MM.1S (cell line): Measurements from ENCODE around the gene HIC1.

ENCODE experiments used
- DNase-seq: peaks from one replicate; pipeline ENCODE4 v3.0.0-alpha.2; 2015
- H2AFZ ChIP-seq: fragments of 300-600 bp; sonication (generic); 2 replicates; pipeline ENCODE4 v1.6.0; 2016; ENCODE audit warnings: antibody characterized with exemption, low read length
- H3F3A ChIP-seq: fragments of 300-600 bp; sonication (generic); 2 replicates; pipeline ENCODE4 v1.6.1; 2016; ENCODE audit warnings: mild to moderate bottlenecking, antibody characterized with exemption, low read length, moderate library complexity, mixed read lengths; ENCODE audit not compliant: insufficient read depth
- H3K27ac ChIP-seq: fragments of 300-600 bp; sonication (generic); 2 replicates; pipeline ENCODE4 v1.5.1; 2016; ENCODE audit warnings: mild to moderate bottlenecking, low read length
- H3K27me3 ChIP-seq: fragments of 300-600 bp; sonication (generic); replicated peaks from 2 replicates; pipeline ENCODE4 v1.6.0; 2016; ENCODE audit warnings: low read length; ENCODE audit not compliant: insufficient read depth
- H3K36me3 ChIP-seq: fragments of 300-600 bp; sonication (generic); replicated peaks from 2 replicates; pipeline ENCODE4 v1.6.1; 2016; ENCODE audit warnings: mild to moderate bottlenecking, low read length, mixed read lengths; ENCODE audit not compliant: insufficient read depth
- H3K4me1 ChIP-seq: fragments of 300-600 bp; sonication (generic); 2 replicates; pipeline ENCODE4 v1.6.1; 2016; ENCODE audit warnings: low read length, mixed read lengths
- H3K4me2 ChIP-seq: fragments of 300-600 bp; sonication (generic); 2 replicates; pipeline ENCODE4 v1.6.0; 2016; ENCODE audit warnings: low read depth, low read length
- H3K4me3 ChIP-seq: fragments of 300-600 bp; sonication (generic); 2 replicates; pipeline ENCODE4 v1.5.1; 2016; ENCODE audit warnings: low read length, mixed read lengths
- H3K79me2 ChIP-seq: fragments of 300-600 bp; sonication (generic); 2 replicates; pipeline ENCODE4 v1.6.1; 2016; ENCODE audit warnings: mixed run types, low read length, mixed read lengths
- H3K9ac ChIP-seq: fragments of 300-600 bp; sonication (generic); 2 replicates; pipeline ENCODE4 v1.6.1; 2016; ENCODE audit warnings: low read length, mixed read lengths
- H3K9me2 ChIP-seq: fragments of 300-600 bp; sonication (generic); replicated peaks from 2 replicates; pipeline ENCODE4 v1.6.1; 2016; ENCODE audit warnings: mild to moderate bottlenecking, low read length, mixed read lengths; ENCODE audit not compliant: insufficient read depth
- H3K9me3 ChIP-seq: fragments of 300-600 bp; sonication (generic); replicated peaks from 2 replicates; pipeline ENCODE4 v1.6.1; 2016; ENCODE audit warnings: mild to moderate bottlenecking, low read length, mixed read lengths; ENCODE audit not compliant: insufficient read depth
- H4K20me1 ChIP-seq: fragments of 300-600 bp; sonication (generic); 2 replicates; pipeline ENCODE4 v1.6.1; 2016; ENCODE audit warnings: mild to moderate bottlenecking, low read length, moderate library complexity, mixed read lengths; ENCODE audit not compliant: insufficient read depth
- EZH2 ChIP-seq: fragments of 300-600 bp; sonication (generic); optimal IDR thresholded peaks from 2 replicates; pipeline ENCODE3; 2017; ENCODE audit warnings: low read depth, mild to moderate bottlenecking, antibody characterized with exemption, low read length, mixed read lengths
- EZH2phosphoT487 ChIP-seq: fragments of 300-600 bp; sonication (generic); IDR thresholded peaks from 2 replicates; pipeline ENCODE4 v1.6.1; 2018; ENCODE audit warnings: antibody characterized with exemption, low read length
- TF ChIP-seq, protein P1 (sequence below): fragments of 300-600 bp; sonication (generic); IDR thresholded peaks from 2 replicates; pipeline ENCODE4 v1.5.1; 2016; ENCODE audit warnings: antibody characterized with exemption, low read length, mixed read lengths

HIC1 gene

DNA sequence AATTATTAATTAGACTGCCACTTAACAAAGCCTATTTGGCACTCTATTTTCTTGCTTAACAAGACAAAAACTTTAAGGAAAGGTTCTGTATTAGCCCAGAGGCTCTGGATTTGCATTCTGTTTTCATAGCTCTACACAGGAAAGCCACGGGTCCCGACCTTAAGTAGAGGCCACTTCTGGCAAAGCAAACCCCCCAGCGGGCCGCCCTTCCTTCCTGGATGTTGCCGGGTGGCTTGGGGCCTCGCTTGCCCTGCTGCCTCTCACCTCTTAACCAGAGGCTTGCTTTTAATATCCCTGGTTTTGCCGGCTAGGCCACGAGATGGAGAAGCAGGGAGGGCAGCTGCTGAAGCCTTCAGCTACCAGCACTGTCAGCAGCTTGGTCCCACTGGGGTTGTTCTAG is 34.2 kb upstream of the HIC1 start:
- H3K9me3 ChIP-seq = no peaks in the 10 kb centered on the region
- H3K27ac ChIP-seq = no peak overlapping the region
- no peaks in the 10 kb centered on the region for H3K36me3 ChIP-seq
- H3K4me2 ChIP-seq = no peak overlapping the region
- H2AFZ ChIP-seq = no peak overlapping the region
- no peaks in the 10 kb centered on the region for H4K20me1 ChIP-seq
- H3K79me2 ChIP-seq = no peaks in the 10 kb centered on the region
- H3K9me2 ChIP-seq = no peaks in the 10 kb centered on the region
- TF ChIP-seq, protein P1, sequence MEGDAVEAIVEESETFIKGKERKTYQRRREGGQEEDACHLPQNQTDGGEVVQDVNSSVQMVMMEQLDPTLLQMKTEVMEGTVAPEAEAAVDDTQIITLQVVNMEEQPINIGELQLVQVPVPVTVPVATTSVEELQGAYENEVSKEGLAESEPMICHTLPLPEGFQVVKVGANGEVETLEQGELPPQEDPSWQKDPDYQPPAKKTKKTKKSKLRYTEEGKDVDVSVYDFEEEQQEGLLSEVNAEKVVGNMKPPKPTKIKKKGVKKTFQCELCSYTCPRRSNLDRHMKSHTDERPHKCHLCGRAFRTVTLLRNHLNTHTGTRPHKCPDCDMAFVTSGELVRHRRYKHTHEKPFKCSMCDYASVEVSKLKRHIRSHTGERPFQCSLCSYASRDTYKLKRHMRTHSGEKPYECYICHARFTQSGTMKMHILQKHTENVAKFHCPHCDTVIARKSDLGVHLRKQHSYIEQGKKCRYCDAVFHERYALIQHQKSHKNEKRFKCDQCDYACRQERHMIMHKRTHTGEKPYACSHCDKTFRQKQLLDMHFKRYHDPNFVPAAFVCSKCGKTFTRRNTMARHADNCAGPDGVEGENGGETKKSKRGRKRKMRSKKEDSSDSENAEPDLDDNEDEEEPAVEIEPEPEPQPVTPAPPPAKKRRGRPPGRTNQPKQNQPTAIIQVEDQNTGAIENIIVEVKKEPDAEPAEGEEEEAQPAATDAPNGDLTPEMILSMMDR = no peak
- TF ChIP-seq EZH2 = no peak
- TF ChIP-seq EZH2phosphoT487 = no peak
- no peaks in the 10 kb centered on the region; the same call in 1 of the 2 replicates for H3F3A ChIP-seq
- H3K4me3 ChIP-seq = no peak overlapping the region
- peaks cover 15% of the 10 kb centered on the region for H3K4me1 ChIP-seq
- H3K27me3 ChIP-seq = peaks cover 91% of the 10 kb centered on the region
- no peak overlapping the region for H3K9ac ChIP-seq
- no peak for DNase-seq

DNA sequence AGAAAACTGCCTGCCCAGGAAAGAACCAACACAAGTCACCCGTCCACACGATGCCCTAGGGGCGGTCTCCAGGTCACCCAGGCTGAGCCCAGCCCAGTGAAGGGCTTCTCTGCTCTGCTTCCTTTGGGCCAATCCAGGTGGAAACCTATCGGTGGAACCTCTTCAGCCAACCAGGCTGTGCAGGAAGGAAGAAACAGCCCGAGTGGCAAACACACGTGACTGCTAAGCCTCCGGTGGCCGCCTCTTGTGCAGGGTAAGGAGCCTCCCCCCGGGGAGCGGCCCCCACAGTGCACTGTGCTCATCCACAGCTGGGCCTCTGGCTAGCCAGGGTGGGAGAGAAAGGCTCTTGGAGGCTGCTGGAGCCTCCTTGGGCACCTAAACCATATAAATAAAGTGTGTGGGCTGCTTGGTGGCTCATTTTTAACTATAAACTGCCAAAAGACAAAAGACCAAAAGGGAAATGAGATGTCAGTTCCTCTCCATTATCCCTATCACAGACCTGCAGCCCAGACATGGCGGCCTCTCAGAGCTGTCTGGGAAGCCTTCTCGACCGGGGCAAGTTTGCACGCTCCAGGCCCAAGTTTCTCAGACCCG is 32.2 kb upstream of the HIC1 start:
- H3K27me3 ChIP-seq = peaks cover 97% of the 10 kb centered on the region

DNA sequence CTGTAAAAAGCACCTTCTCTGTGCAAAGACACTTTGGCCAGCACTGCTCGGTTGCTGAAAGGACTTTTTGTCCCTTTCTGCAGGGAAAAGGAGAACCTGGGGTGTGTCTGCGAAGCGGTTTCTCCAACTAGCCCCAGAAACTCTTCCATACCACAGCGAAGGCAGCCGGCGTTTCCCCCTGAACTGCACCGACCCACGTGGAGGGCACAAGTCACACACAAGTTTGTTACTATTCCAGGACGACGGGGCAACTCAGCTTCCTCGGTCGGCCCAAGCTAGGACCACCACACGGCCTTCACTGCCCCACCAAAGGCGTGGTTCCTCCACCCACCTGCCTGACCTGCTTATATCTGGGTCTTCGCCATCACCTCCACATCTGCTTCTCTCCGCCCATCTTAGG is 31.6 kb upstream of the HIC1 start:
- no peak overlapping the region for H3K27ac ChIP-seq
- H3F3A ChIP-seq = no peaks in the 10 kb centered on the region
- H2AFZ ChIP-seq = no peak overlapping the region
- H3K4me2 ChIP-seq = no peak overlapping the region
- no peaks in the 10 kb centered on the region for H3K36me3 ChIP-seq
- no peaks in the 10 kb centered on the region for H4K20me1 ChIP-seq
- no peaks in the 10 kb centered on the region for H3K9me2 ChIP-seq
- TF ChIP-seq EZH2phosphoT487 = no peak
- no peak for TF ChIP-seq EZH2
- TF ChIP-seq, protein P1 = no peak
- peaks cover 97% of the 10 kb centered on the region for H3K27me3 ChIP-seq
- H3K9ac ChIP-seq = no peak overlapping the region
- no peaks in the 10 kb centered on the region for H3K79me2 ChIP-seq
- no peaks in the 10 kb centered on the region for H3K9me3 ChIP-seq
- H3K4me3 ChIP-seq = no peak overlapping the region
- H3K4me1 ChIP-seq = no peaks in the 10 kb centered on the region
- DNase-seq = no peak

More for the DNA sequence above, 32.2 kb upstream of the HIC1 start:
- H3K36me3 ChIP-seq = no peaks in the 10 kb centered on the region
- H3K9ac ChIP-seq = no peak overlapping the region
- no peak overlapping the region for H2AFZ ChIP-seq
- H3K9me3 ChIP-seq = no peaks in the 10 kb centered on the region
- no peaks in the 10 kb centered on the region for H3F3A ChIP-seq
- H3K79me2 ChIP-seq = no peaks in the 10 kb centered on the region
- no peaks in the 10 kb centered on the region for H4K20me1 ChIP-seq
- no peak overlapping the region for H3K4me3 ChIP-seq
- H3K4me2 ChIP-seq = no peak overlapping the region
- peaks cover 5% of the 10 kb centered on the region for H3K4me1 ChIP-seq
- no peak for TF ChIP-seq EZH2phosphoT487
- TF ChIP-seq EZH2 = no peak
- TF ChIP-seq, protein P1 = no peak
- H3K9me2 ChIP-seq = no peaks in the 10 kb centered on the region
- H3K27ac ChIP-seq = no peak overlapping the region
- no peak for DNase-seq
